ENCODE results near the gene C17orf67. TPM values are rescaled to one million over a fixed set of nuclear protein-coding genes. Genes with fewer than 3 reads are reported as not detected.

The C17orf67 gene
- total and polyA plus RNA-seq, 2 experiments from 2014 or later: 0.27 to 0.73 TPM

DNA sequence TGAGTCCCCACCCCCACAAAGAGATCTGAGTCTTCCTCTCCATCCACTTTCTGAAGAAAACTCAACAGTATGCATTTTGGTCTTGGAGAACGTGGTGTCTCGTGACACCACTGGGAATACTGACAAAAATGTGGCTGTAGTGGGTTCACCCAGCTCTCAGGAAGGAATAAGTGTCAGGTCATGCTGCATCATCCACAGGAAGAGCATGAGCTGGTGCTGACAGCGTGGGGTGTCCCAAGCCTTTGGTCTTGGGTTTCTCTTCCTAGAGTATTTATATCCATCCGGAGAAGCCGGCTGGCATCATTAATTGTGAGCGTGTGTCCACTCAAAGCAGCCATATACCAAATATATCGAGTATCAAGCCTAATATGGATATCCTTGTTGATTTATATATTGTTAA lies 55.9 kb downstream of the C17orf67 start:
- Histone ChIP-seq H3K4me1 (ENCODE audit: insufficient read depth) (peaks cover 9% of the 10 kb centered on the region), H3K4me2 (no peak overlapping the region), H4K20me1 (ENCODE audit: insufficient read depth, poor library complexity, severe bottlenecking) (no peaks in the 10 kb centered on the region), H3K27ac (no peak overlapping the region), H3K9me2 (replicated peaks; ENCODE audit: insufficient read depth) (no peaks in the 10 kb centered on the region), H3K79me2 (no peaks in the 10 kb centered on the region), H3K9me3 (ENCODE audit: low read depth) (no peaks in the 10 kb centered on the region), H3K27me3 (peaks cover 36% of the 10 kb centered on the region), H2AFZ (no peak overlapping the region), H3K4me3 (no peak overlapping the region), H3K36me3 (replicated peaks; ENCODE audit: insufficient read depth, low read depth) (no peaks in the 10 kb centered on the region)
- WGBS (ENCODE audit: low lambda C conversion rate, missing lambda C conversion rate): 85% methylated on average over 7 of the region's 7 CpGs
- TF ChIP-seq, protein P1, sequence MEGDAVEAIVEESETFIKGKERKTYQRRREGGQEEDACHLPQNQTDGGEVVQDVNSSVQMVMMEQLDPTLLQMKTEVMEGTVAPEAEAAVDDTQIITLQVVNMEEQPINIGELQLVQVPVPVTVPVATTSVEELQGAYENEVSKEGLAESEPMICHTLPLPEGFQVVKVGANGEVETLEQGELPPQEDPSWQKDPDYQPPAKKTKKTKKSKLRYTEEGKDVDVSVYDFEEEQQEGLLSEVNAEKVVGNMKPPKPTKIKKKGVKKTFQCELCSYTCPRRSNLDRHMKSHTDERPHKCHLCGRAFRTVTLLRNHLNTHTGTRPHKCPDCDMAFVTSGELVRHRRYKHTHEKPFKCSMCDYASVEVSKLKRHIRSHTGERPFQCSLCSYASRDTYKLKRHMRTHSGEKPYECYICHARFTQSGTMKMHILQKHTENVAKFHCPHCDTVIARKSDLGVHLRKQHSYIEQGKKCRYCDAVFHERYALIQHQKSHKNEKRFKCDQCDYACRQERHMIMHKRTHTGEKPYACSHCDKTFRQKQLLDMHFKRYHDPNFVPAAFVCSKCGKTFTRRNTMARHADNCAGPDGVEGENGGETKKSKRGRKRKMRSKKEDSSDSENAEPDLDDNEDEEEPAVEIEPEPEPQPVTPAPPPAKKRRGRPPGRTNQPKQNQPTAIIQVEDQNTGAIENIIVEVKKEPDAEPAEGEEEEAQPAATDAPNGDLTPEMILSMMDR (IDR thresholded peaks at IDR 0.05; ENCODE audit: poor library complexity): no peak
- no peak for TF ChIP-seq EZH2 (IDR thresholded peaks at IDR 0.05; ENCODE audit: borderline replicate concordance)
- TF ChIP-seq EZH2phosphoT487 (IDR thresholded peaks at IDR 0.05; ENCODE audit: low read depth, severe bottlenecking, unreplicated experiment): no peak
- no peak for DNase-seq (ENCODE audit: low spot score)

DNA sequence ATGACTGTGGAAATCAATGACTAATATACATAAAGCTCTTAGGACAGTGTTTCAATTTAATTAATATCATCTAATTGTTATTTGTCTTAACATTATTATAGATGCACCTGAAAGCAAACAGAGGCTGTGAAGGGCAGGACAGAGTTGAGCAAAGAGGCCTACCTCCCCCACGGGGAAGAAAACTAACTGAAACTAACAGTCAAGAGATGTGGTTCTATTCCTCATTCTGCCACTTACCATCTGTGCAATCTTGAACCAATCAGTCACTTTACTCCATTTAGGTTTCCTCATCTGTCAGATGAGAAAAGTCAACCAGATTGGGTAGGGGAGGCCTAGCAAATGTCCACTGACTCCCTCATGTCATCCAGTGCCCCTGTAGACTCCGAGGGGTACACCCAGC lies 59.1 kb downstream of the C17orf67 start:
- peaks cover 28% of the 10 kb centered on the region for H3K27me3 ChIP-seq
- H4K20me1 ChIP-seq (ENCODE audit: insufficient read depth, poor library complexity, severe bottlenecking): no peaks in the 10 kb centered on the region
- H3K27ac ChIP-seq: no peak overlapping the region
- no peak overlapping the region for H2AFZ ChIP-seq
- no peaks in the 10 kb centered on the region for H3K9me3 ChIP-seq (ENCODE audit: low read depth)
- H3K4me3 ChIP-seq: no peak overlapping the region
- DNase-seq (ENCODE audit: low spot score): no peak
- no peaks in the 10 kb centered on the region for H3K9me2 ChIP-seq (replicated peaks; ENCODE audit: insufficient read depth)
- peaks cover 4% of the 10 kb centered on the region for H3K4me1 ChIP-seq (ENCODE audit: insufficient read depth)
- H3K79me2 ChIP-seq: no peaks in the 10 kb centered on the region
- no peak for TF ChIP-seq EZH2phosphoT487 (IDR thresholded peaks at IDR 0.05; ENCODE audit: low read depth, severe bottlenecking, unreplicated experiment)
- TF ChIP-seq EZH2 (IDR thresholded peaks at IDR 0.05; ENCODE audit: borderline replicate concordance): no peak
- TF ChIP-seq, protein P1 (IDR thresholded peaks at IDR 0.05; ENCODE audit: poor library complexity): no peak
- WGBS (ENCODE audit: low lambda C conversion rate, missing lambda C conversion rate): 81% methylated on average over 2 of the region's 2 CpGs
- no peaks in the 10 kb centered on the region for H3K36me3 ChIP-seq (replicated peaks; ENCODE audit: insufficient read depth, low read depth)
- H3K4me2 ChIP-seq: no peak overlapping the region

DNA sequence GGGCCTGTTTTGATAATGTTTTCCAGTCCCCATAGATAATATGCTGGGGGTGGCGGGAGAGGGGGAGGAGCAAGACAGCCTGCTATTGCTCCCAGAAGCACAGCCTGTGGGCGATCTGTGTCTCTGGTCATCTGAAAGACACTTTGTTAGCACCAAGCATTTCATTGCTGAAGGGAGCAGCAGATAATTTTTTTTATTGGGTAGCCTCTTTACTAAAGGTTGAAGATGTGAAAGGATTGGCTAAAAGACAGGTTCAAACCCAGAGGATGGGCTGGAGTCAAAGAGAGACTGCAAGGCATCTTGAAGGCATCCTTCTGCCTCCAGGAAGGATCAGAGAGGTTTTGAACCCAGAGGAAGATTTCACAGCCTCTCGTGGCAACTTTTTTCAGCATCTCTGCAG lies 60.6 kb downstream of the C17orf67 start:
- TF ChIP-seq EZH2phosphoT487 (IDR thresholded peaks at IDR 0.05; ENCODE audit: low read depth, severe bottlenecking, unreplicated experiment): no peak
- no peak for TF ChIP-seq EZH2 (IDR thresholded peaks at IDR 0.05; ENCODE audit: borderline replicate concordance)
- TF ChIP-seq, protein P1 (IDR thresholded peaks at IDR 0.05; ENCODE audit: poor library complexity): no peak
- no peaks in the 10 kb centered on the region for H3K9me3 ChIP-seq (ENCODE audit: low read depth)
- no peak overlapping the region for H3K4me3 ChIP-seq
- peaks cover 17% of the 10 kb centered on the region for H3K27me3 ChIP-seq
- H3K4me2 ChIP-seq: no peak overlapping the region
- DNase-seq (ENCODE audit: low spot score): no peak
- no peak overlapping the region for H3K27ac ChIP-seq
- H3K36me3 ChIP-seq (replicated peaks; ENCODE audit: insufficient read depth, low read depth): no peaks in the 10 kb centered on the region
- no peaks in the 10 kb centered on the region for H4K20me1 ChIP-seq (ENCODE audit: insufficient read depth, poor library complexity, severe bottlenecking)
- 75% methylated on average over 3 of the region's 3 CpGs for WGBS (ENCODE audit: low lambda C conversion rate, missing lambda C conversion rate)
- H3K4me1 ChIP-seq (ENCODE audit: insufficient read depth): no peaks in the 10 kb centered on the region
- H2AFZ ChIP-seq: no peak overlapping the region
- H3K79me2 ChIP-seq: no peaks in the 10 kb centered on the region
- H3K9me2 ChIP-seq (replicated peaks; ENCODE audit: insufficient read depth): no peaks in the 10 kb centered on the region

DNA sequence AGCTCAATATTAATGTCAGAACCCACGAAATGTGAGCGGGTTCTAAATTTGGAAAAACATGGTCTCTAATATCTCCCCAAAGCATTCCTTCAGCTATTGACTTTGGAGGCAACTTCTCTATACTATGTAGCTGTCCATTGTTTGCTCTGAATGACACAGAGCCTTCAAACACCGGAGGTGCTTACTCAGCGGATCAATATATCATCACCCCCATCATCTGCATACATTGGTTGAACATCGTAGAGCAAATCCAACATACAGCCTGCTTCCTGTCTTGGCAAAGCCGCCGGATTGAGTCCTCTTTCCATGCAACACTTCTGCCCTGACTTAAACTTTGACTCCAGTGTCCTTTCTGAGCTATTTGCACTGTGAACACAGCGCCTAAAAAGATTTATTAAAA lies 61.3 kb downstream of the C17orf67 start:
- Histone ChIP-seq H3K36me3 (replicated peaks; ENCODE audit: insufficient read depth, low read depth) (no peaks in the 10 kb centered on the region), H4K20me1 (ENCODE audit: insufficient read depth, poor library complexity, severe bottlenecking) (no peaks in the 10 kb centered on the region), H3K4me3 (no peak overlapping the region), H3K79me2 (no peaks in the 10 kb centered on the region), H3K4me1 (ENCODE audit: insufficient read depth) (no peaks in the 10 kb centered on the region), H3K9me2 (replicated peaks; ENCODE audit: insufficient read depth) (no peaks in the 10 kb centered on the region), H3K27me3 (peaks cover 10% of the 10 kb centered on the region), H3K9me3 (ENCODE audit: low read depth) (no peaks in the 10 kb centered on the region), H3K27ac (no peak overlapping the region), H3K4me2 (no peak overlapping the region), H2AFZ (no peak overlapping the region)
- WGBS (ENCODE audit: low lambda C conversion rate, missing lambda C conversion rate): 64% methylated on average over 8 of the region's 8 CpGs
- DNase-seq (ENCODE audit: low spot score): no peak
- TF ChIP-seq EZH2 (IDR thresholded peaks at IDR 0.05; ENCODE audit: borderline replicate concordance): no peak
- TF ChIP-seq EZH2phosphoT487 (IDR thresholded peaks at IDR 0.05; ENCODE audit: low read depth, severe bottlenecking, unreplicated experiment): no peak
- TF ChIP-seq, protein P1 (IDR thresholded peaks at IDR 0.05; ENCODE audit: poor library complexity): no peak
